GM19238 (cell line): ENCODE measurements around the gene KRTAP9-3.
"Not testable (repeated sequence)": the region's sequence is repeated elsewhere in the genome, so short reads cannot be mapped to it uniquely, and the experiment has no call there.

Experiments
- DNase-seq: peaks from one replicate; pipeline ENCODE4 v3.0.0; 2011; ENCODE audit warnings: low spot score; ENCODE audit not compliant: insufficient read length

The KRTAP9-3 gene

GRCh38 chr17:41249637-41250240 is 17.5 kb downstream of the KRTAP9-3 start, which contains the start of gene KRTAP9-4:
TSS of gene KRTAP9-4 (plus strand) at chr17:41249687. CDS start at chr17:41249721, 34 bp downstream.
- not testable (repeated sequence) for DNase-seq

- DNase-seq = no peak
Observed at GRCh38 chr17:41251261-41251660, 19.0 kb downstream of the KRTAP9-3 start.

GRCh38 chr17:41254861-41255260 is 22.6 kb downstream of the KRTAP9-3 start:
- no peak for DNase-seq

GRCh38 chr17:41255381-41256290 is 23.4 kb downstream of the KRTAP9-3 start, which contains the start of gene KRTAP9-9:
TSS of gene KRTAP9-9 (plus strand) at chr17:41255384.
- DNase-seq = not testable (repeated sequence)

- no peak for DNase-seq
Observed at GRCh38 chr17:41256291-41256685, 24.0 kb downstream of the KRTAP9-3 start.

- no peak for DNase-seq
Observed at GRCh38 chr17:41258406-41258805, 26.2 kb downstream of the KRTAP9-3 start.

GRCh38 chr17:41263212-41263611 is 31.0 kb downstream of the KRTAP9-3 start:
- no peak for DNase-seq

GRCh38 chr17:41264599-41264998 is 32.4 kb downstream of the KRTAP9-3 start:
- DNase-seq = no peak

- DNase-seq = no peak
Observed at GRCh38 chr17:41265078-41265477, 32.8 kb downstream of the KRTAP9-3 start, which contains the start of gene KRTAP9-6. TSS of gene KRTAP9-6 (plus strand) at chr17:41265378. CDS start at chr17:41265378, 0 bp downstream.

- DNase-seq = no peak
Observed at GRCh38 chr17:41267711-41268110, 35.5 kb downstream of the KRTAP9-3 start.

GRCh38 chr17:41271323-41271722 is 39.1 kb downstream of the KRTAP9-3 start:
- DNase-seq = not testable (repeated sequence)

GRCh38 chr17:41271858-41272257 is 39.6 kb downstream of the KRTAP9-3 start:
- DNase-seq = no peak

GRCh38 chr17:41275648-41276190 is 43.5 kb downstream of the KRTAP9-3 start, which contains the start of gene KRTAP9-7:
TSS of gene KRTAP9-7 (plus strand) at chr17:41275698. CDS start at chr17:41275698, 0 bp downstream.
- not testable (repeated sequence) for DNase-seq

- no peak for DNase-seq
Observed at GRCh38 chr17:41278176-41278955, 46.1 kb downstream of the KRTAP9-3 start.
